ENCODE data around the gene AHDC1.

GRCh38 chr1:27509127-27510080, 94.5 kb downstream of the AHDC1 start:
- TF ChIP-seq CTCF (IDR thresholded peaks at IDR 0.05) (no peak), TEAD1 (CRISPR knock-in tag; IDR thresholded peaks at IDR 0.05) (no peak), ZNF512 (CRISPR knock-in tag; IDR thresholded peaks at IDR 0.05; ENCODE audit: borderline replicate concordance) (no peak), SP1 (CRISPR knock-in tag; conservative IDR thresholded peaks at IDR 0.05) (no peak), ESRRA (CRISPR knock-in tag; IDR thresholded peaks at IDR 0.05; ENCODE audit: borderline replicate concordance) (no peak), NR2C2 (CRISPR knock-in tag; IDR thresholded peaks at IDR 0.05) (no peak), NFE2L1 (CRISPR knock-in tag; IDR thresholded peaks at IDR 0.05) (no peak), FOXP1 (CRISPR knock-in tag; IDR thresholded peaks at IDR 0.05; ENCODE audit: borderline replicate concordance) (no peak), NR3C1 (CRISPR knock-in tag; conservative IDR thresholded peaks at IDR 0.05; ENCODE audit: low read depth) (no peak)
- TF ChIP-seq, protein P1, sequence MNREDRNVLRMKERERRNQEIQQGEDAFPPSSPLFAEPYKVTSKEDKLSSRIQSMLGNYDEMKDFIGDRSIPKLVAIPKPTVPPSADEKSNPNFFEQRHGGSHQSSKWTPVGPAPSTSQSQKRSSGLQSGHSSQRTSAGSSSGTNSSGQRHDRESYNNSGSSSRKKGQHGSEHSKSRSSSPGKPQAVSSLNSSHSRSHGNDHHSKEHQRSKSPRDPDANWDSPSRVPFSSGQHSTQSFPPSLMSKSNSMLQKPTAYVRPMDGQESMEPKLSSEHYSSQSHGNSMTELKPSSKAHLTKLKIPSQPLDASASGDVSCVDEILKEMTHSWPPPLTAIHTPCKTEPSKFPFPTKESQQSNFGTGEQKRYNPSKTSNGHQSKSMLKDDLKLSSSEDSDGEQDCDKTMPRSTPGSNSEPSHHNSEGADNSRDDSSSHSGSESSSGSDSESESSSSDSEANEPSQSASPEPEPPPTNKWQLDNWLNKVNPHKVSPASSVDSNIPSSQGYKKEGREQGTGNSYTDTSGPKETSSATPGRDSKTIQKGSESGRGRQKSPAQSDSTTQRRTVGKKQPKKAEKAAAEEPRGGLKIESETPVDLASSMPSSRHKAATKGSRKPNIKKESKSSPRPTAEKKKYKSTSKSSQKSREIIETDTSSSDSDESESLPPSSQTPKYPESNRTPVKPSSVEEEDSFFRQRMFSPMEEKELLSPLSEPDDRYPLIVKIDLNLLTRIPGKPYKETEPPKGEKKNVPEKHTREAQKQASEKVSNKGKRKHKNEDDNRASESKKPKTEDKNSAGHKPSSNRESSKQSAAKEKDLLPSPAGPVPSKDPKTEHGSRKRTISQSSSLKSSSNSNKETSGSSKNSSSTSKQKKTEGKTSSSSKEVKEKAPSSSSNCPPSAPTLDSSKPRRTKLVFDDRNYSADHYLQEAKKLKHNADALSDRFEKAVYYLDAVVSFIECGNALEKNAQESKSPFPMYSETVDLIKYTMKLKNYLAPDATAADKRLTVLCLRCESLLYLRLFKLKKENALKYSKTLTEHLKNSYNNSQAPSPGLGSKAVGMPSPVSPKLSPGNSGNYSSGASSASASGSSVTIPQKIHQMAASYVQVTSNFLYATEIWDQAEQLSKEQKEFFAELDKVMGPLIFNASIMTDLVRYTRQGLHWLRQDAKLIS (CRISPR knock-in tag; IDR thresholded peaks at IDR 0.05; ENCODE audit: borderline replicate concordance): no peak

Data from WTC11 (cell line).